BLaER1 treated with 17β-estradiol and CSF1 and Interleukin-3, amounts not matched to agents 10 nM and 100 nM (cell line): ENCODE measurements around the gene CLASRP.
A peak's percentile ranks its signal among the peaks of the same experiment; 100 is the strongest.

Experiments used
- H3K27ac ChIP-seq, 11 experiments: shearing (Covaris generic); formaldehyde crosslinking; 2 replicates each; pipeline ENCODE4 v1.8.1; 2022
- H3K27me3 ChIP-seq, 11 experiments: shearing (Covaris generic); formaldehyde crosslinking; 2 replicates each; pipeline ENCODE4 v1.8.1; 2022
- H3K36me3 ChIP-seq, 11 experiments: shearing (Covaris generic); formaldehyde crosslinking; 2 replicates each; pipeline ENCODE4 v1.8.1; 2022
- H3K4me1 ChIP-seq, 10 experiments: shearing (Covaris generic); formaldehyde crosslinking; 2 replicates each; pipeline ENCODE4 v1.8.1; 2022
- H3K4me2 ChIP-seq, 11 experiments: shearing (Covaris generic); formaldehyde crosslinking; 2 replicates each; pipeline ENCODE4 v1.8.1; 2022
- H3K4me3 ChIP-seq, 10 experiments: shearing (Covaris generic); formaldehyde crosslinking; 2 replicates each; pipeline ENCODE4 v1.8.1; 2022
- H3K9ac ChIP-seq, 11 experiments: shearing (Covaris generic); formaldehyde crosslinking; 2 replicates each; pipeline ENCODE4 v1.8.1; 2022
- H3K9me3 ChIP-seq, 11 experiments: shearing (Covaris generic); formaldehyde crosslinking; replicated peaks in 1 of 11; 2 replicates each; pipeline ENCODE4 v1.8.1; 2022
- H4K20me1 ChIP-seq, 11 experiments: shearing (Covaris generic); formaldehyde crosslinking; 2 replicates each; pipeline ENCODE4 v1.8.1; 2022
- Cebpa-rat ChIP-seq, 11 experiments: shearing (Covaris generic); IDR thresholded peaks; 2 replicates each; pipeline ENCODE4 v1.8.1; 2022

Gene CLASRP

DNA sequence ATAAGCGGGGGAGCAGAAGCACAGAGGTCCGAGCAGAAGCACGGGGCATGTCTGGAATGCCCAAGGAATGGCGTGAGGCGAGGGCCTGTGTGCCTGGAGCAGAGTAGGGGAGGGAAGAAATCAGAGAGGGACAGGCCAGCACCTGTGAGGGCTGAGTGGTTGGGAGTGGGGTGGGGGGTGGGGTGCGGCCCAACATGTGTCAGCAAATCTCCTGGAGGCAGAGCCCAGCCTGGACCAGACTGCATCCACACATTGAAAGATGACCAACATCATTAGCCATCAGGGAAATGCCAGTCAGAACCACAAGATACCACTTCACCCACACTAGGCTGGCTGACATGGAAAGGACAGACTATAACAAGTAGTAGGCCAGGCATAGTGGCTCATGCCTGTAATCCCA lies 11.2 kb downstream of the CLASRP start:
- Histone ChIP-seq H3K36me3 (peaks cover 77 to 87% (median 83%) of the 10 kb centered on the region in 11 experiments), H3K27ac (peak overlapping the region in 3 of 11 experiments; percentile 74 to 79 (median 77); a peak in 4 of 22 replicates), H3K9ac (peak overlapping the region in 5 of 11 experiments; percentile 3 to 33 (median 30); a peak in 2 of 22 replicates), H4K20me1 (peaks cover 88 to 100% (median 99%) of the 10 kb centered on the region in 11 experiments), H3K27me3 (no peaks in the 10 kb centered on the region), H3K4me2 (no peak overlapping the region), H3K4me1 (peaks cover 33 to 66% (median 46%) of the 10 kb centered on the region in 10 experiments), H3K4me3 (no peak overlapping the region), H3K9me3 (no peaks in the 10 kb centered on the region)
- no peak for TF ChIP-seq Cebpa-rat (IDR thresholded peaks at IDR 0.05)

- peak overlapping the region in 2 of 11 experiments; percentile 7 to 18; a peak in 1 of 22 replicates for H3K27ac ChIP-seq
- H3K4me1 ChIP-seq, result peaks cover 14 to 46% (median 27%) of the 10 kb centered on the region in 10 experiments
- peaks cover 88 to 100% (median 99%) of the 10 kb centered on the region in 11 experiments for H4K20me1 ChIP-seq
- TF ChIP-seq Cebpa-rat (IDR thresholded peaks at IDR 0.05), result no peak
- no peak overlapping the region for H3K4me3 ChIP-seq
- no peaks in the 10 kb centered on the region for H3K27me3 ChIP-seq
- H3K9me3 ChIP-seq, result no peaks in the 10 kb centered on the region
- peaks cover 77 to 87% (median 83%) of the 10 kb centered on the region in 11 experiments for H3K36me3 ChIP-seq
- peak overlapping the region in 5 of 11 experiments; percentile 4 to 30 (median 17); a peak in 4 of 22 replicates for H3K4me2 ChIP-seq
- peak overlapping the region in 7 of 11 experiments; percentile 4 to 54 (median 10); a peak in 5 of 22 replicates for H3K9ac ChIP-seq
These were observed 13.2 kb downstream of the CLASRP start for GRCh38 chr19:45051929-45052579.

- no peaks in the 10 kb centered on the region for H3K27me3 ChIP-seq
- H3K36me3 ChIP-seq, result peaks cover 99 to 100% (median 100%) of the 10 kb centered on the region in 11 experiments
- H3K4me3 ChIP-seq, result no peak overlapping the region
- no peaks in the 10 kb centered on the region for H3K9me3 ChIP-seq
- peaks cover 74 to 100% (median 93%) of the 10 kb centered on the region in 11 experiments for H4K20me1 ChIP-seq
- peaks cover 0 to 8% (median 6%) of the 10 kb centered on the region in 10 experiments; a peak in 16 of 20 replicates for H3K4me1 ChIP-seq
- H3K9ac ChIP-seq, result peak overlapping the region in 2 of 11 experiments; percentile 4 to 22; a peak in 2 of 22 replicates
- H3K27ac ChIP-seq, result no peak overlapping the region
- H3K4me2 ChIP-seq, result no peak overlapping the region
- TF ChIP-seq Cebpa-rat (IDR thresholded peaks at IDR 0.05), result no peak
These were observed 18.0 kb downstream of the CLASRP start for GRCh38 chr19:45056831-45057230.

DNA sequence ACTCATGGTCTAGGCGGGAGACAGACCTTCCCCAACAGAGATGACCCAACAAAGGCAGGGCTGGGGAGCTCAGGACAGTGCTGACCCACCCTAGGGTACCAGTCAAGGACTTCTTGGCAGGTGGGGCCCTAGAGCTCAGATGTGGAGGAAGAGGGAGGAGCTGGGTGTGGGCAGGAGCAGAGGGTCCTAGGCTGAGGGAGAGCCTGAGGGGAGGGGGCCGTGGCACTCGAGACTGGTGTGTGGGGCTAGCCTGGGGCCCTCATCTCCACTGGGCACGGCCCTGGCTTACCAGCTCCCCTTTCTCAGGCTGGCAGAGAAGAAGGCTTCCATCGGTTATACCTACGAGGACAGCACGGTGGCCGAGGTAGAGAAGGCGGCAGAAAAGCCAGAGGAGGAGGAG lies 18.6 kb downstream of the CLASRP start:
- TF ChIP-seq Cebpa-rat (IDR thresholded peaks at IDR 0.05), result no peak
- peaks cover 68 to 99% (median 87%) of the 10 kb centered on the region in 11 experiments for H4K20me1 ChIP-seq
- H3K9ac ChIP-seq, result no peak overlapping the region; a peak in 1 of 22 replicates
- peaks cover 0 to 2% (median under 1%) of the 10 kb centered on the region in 10 experiments; a peak in 3 of 20 replicates for H3K4me1 ChIP-seq
- H3K36me3 ChIP-seq, result peaks cover 99 to 100% (median 100%) of the 10 kb centered on the region in 11 experiments
- no peak overlapping the region for H3K4me2 ChIP-seq
- H3K27ac ChIP-seq, result 0 out of 22 replicates have a peak overlapping the region, but pooled peaks of 1 of the 11 experiments have one; percentile 11
- no peaks in the 10 kb centered on the region for H3K9me3 ChIP-seq
- H3K27me3 ChIP-seq, result no peaks in the 10 kb centered on the region
- H3K4me3 ChIP-seq, result no peak overlapping the region

DNA sequence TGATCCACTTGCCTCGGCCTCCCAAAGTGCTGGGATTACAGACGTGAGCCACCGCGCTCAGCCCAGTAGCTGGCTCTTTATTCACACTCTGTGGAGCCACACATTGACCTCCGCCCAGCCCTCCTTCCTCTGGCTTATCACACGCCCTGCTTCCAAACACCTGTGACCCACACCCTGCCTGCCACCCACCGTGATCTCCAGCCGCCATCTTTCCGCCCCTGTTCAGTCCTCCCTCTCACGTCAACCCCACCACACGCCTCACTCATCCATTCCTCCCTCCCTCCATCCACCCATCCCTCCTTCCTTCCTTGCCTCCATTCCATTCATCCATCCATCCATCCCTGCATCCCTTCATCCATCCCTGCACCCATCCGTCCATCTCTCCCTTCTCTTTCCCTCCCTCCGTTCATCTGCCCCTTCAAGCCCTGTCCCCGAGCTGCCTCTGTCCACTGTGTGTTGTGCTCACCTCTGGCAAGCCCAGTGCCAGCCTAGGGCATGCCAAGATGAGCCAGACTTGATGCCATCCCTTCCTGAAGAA lies 19.8 kb downstream of the CLASRP start:
- Histone ChIP-seq H4K20me1 (peaks cover 60 to 96% (median 77%) of the 10 kb centered on the region in 11 experiments; a peak in 21 of 22 replicates), H3K9me3 (no peaks in the 10 kb centered on the region), H3K4me1 (no peaks in the 10 kb centered on the region), H3K36me3 (peaks cover 99 to 100% (median 100%) of the 10 kb centered on the region in 11 experiments), H3K27me3 (no peaks in the 10 kb centered on the region), H3K27ac (no peak overlapping the region), H3K4me3 (no peak overlapping the region), H3K9ac (no peak overlapping the region), H3K4me2 (no peak overlapping the region)
- no peak for TF ChIP-seq Cebpa-rat (IDR thresholded peaks at IDR 0.05)

GRCh38 chr19:45059258-45059965 lies 20.6 kb downstream of the CLASRP start:
- peaks cover 99 to 100% (median 100%) of the 10 kb centered on the region in 11 experiments for H3K36me3 ChIP-seq

GRCh38 chr19:45061965-45062364 lies 23.1 kb downstream of the CLASRP start:
- TF ChIP-seq Cebpa-rat (IDR thresholded peaks at IDR 0.05), result no peak
- Histone ChIP-seq H3K4me2 (no peak overlapping the region), H3K9ac (no peak overlapping the region), H3K27ac (no peak overlapping the region), H4K20me1 (peaks cover 43 to 96% (median 69%) of the 10 kb centered on the region in 11 experiments; a peak in 21 of 22 replicates), H3K4me1 (no peaks in the 10 kb centered on the region), H3K36me3 (peaks cover 98 to 100% (median 100%) of the 10 kb centered on the region in 11 experiments), H3K4me3 (no peak overlapping the region), H3K9me3 (no peaks in the 10 kb centered on the region), H3K27me3 (no peaks in the 10 kb centered on the region)

More at GRCh38 chr19:45059258-45059965, 20.6 kb downstream of the CLASRP start:
- no peak overlapping the region for H3K4me3 ChIP-seq
- H3K9me3 ChIP-seq, result no peaks in the 10 kb centered on the region
- H3K27ac ChIP-seq, result no peak overlapping the region
- H4K20me1 ChIP-seq, result peaks cover 54 to 96% (median 72%) of the 10 kb centered on the region in 11 experiments; a peak in 21 of 22 replicates
- H3K4me1 ChIP-seq, result no peaks in the 10 kb centered on the region
- no peak overlapping the region for H3K4me2 ChIP-seq
- H3K9ac ChIP-seq, result no peak overlapping the region
- no peak for TF ChIP-seq Cebpa-rat (IDR thresholded peaks at IDR 0.05)
- no peaks in the 10 kb centered on the region for H3K27me3 ChIP-seq

DNA sequence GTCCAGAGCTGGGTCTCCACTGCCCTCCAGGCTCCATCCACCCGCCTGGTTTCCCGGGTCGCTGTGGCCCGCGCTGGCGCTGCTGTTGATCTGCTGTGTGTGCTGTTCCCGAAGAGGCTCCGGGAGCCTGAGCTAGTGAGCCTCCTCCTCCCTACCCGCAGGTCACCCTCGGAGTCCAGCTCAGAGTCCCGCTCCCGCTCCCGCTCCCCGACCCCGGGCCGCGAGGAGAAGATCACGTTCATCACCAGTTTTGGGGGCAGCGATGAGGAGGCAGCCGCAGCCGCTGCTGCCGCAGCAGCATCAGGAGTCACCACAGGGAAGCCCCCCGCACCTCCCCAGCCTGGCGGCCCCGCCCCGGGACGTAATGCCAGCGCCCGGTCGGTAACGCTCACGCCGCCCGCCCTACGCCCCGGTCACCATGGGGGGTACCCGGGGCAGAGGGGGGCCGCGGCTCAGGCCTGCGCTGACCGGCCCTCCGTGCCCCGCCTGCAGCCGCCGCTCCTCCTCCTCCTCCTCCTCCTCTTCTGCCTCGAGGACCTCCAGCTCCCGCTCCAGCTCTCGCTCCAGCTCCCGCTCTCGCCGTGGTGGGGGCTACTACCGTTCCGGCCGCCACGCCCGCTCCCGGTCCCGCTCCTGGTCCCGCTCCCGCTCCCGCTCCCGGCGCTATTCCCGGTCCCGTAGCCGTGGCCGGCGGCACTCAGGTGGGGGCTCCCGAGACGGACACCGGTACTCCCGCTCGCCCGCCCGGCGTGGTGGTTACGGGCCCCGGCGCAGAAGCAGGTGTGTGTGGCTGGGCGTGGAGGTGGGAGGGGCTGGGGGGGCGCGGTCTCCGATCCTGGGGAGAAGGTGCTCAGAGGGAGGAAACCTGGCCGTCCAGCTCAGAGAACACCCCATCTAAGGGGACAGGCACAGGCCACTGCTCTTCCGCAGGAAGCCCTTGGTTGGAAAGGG lies 25.3 kb downstream of the CLASRP start:
- peaks cover 93 to 98% (median 96%) of the 10 kb centered on the region in 11 experiments for H3K36me3 ChIP-seq
- no peak for TF ChIP-seq Cebpa-rat (IDR thresholded peaks at IDR 0.05)
- H3K27ac ChIP-seq, result no peak overlapping the region
- no peaks in the 10 kb centered on the region for H3K27me3 ChIP-seq
- no peak overlapping the region for H3K4me2 ChIP-seq
- no peak overlapping the region for H3K4me3 ChIP-seq
- peaks cover 39 to 94% (median 66%) of the 10 kb centered on the region in 11 experiments; a peak in 21 of 22 replicates for H4K20me1 ChIP-seq
- no peaks in the 10 kb centered on the region for H3K4me1 ChIP-seq
- no peak overlapping the region for H3K9ac ChIP-seq
- no peaks in the 10 kb centered on the region for H3K9me3 ChIP-seq
